HEK293T (cell line): ENCODE data around the gene STAG1.

ENCODE experiments used
- CTCF ChIA-PET: fragments of 350-600 bp; formaldehyde crosslinking; extraction: SDS; loops from one replicate; lab custom pipeline; 2021; ENCODE audit warnings: antibody characterized with exemption, inconsistent platforms; lab: Yijun Ruan, JAX
- POLR2A ChIA-PET: fragments of 350-600 bp; formaldehyde crosslinking; extraction: SDS; loops from one replicate; lab custom pipeline; 2020; ENCODE audit warnings: antibody characterized with exemption, inconsistent platforms; lab: Yijun Ruan, JAX
- DNase-seq: peaks from one replicate; pipeline ENCODE4 v3.0.0; 2012; ENCODE audit warnings: mixed read lengths; ENCODE audit errors: extremely low spot score
- ARNT ChIP-seq: fragments of 450-650 bp; IDR thresholded peaks from 2 replicates; pipeline ENCODE4 v1.6.1; 2017; ENCODE audit warnings: mild to moderate bottlenecking
- BHLHE40 ChIP-seq: fragments of 450-650 bp; IDR thresholded peaks from 2 replicates; pipeline ENCODE4 v1.6.1; 2016; ENCODE audit warnings: mild to moderate bottlenecking, moderate library complexity, borderline replicate concordance
- CTBP1 ChIP-seq: fragments of 450-650 bp; IDR thresholded peaks from 2 replicates; pipeline ENCODE4 v1.6.1; 2016; ENCODE audit warnings: borderline replicate concordance
- ELF4 ChIP-seq: fragments of 450-650 bp; IDR thresholded peaks from 2 replicates; pipeline ENCODE4 v1.6.1; 2017; ENCODE audit warnings: antibody characterized with exemption
- FOXA1 ChIP-seq: fragments of 450-650 bp; IDR thresholded peaks from 2 replicates; pipeline ENCODE4 v1.6.1; 2016; ENCODE audit warnings: mild to moderate bottlenecking
- FOXK2 ChIP-seq: fragments of 450-650 bp; IDR thresholded peaks from 2 replicates; pipeline ENCODE4 v1.6.1; 2016; ENCODE audit warnings: mild to moderate bottlenecking
- FOXM1 ChIP-seq: fragments of 450-650 bp; IDR thresholded peaks from 2 replicates; pipeline ENCODE4 v1.6.1; 2017; ENCODE audit warnings: mild to moderate bottlenecking, borderline replicate concordance
- HDGF ChIP-seq: fragments of 450-650 bp; IDR thresholded peaks from 2 replicates; pipeline ENCODE4 v1.6.1; 2017; ENCODE audit warnings: antibody characterized with exemption, borderline replicate concordance
- L3MBTL2 ChIP-seq: fragments of 450-650 bp; conservative IDR thresholded peaks from 2 replicates; pipeline ENCODE4 v1.6.1; 2016; ENCODE audit warnings: mild to moderate bottlenecking
- LEF1 ChIP-seq: fragments of 450-650 bp; IDR thresholded peaks from 2 replicates; pipeline ENCODE4 v1.6.1; 2017; ENCODE audit warnings: mild to moderate bottlenecking, borderline replicate concordance
- NFRKB ChIP-seq: fragments of 450-650 bp; IDR thresholded peaks from 2 replicates; pipeline ENCODE4 v1.6.1; 2016; ENCODE audit warnings: mild to moderate bottlenecking, moderate library complexity
- PKNOX1 ChIP-seq: fragments of 450-650 bp; IDR thresholded peaks from 2 replicates; pipeline ENCODE4 v1.6.1; 2016
- SP1 ChIP-seq: fragments of 450-650 bp; IDR thresholded peaks from 2 replicates; pipeline ENCODE4 v1.6.1; 2017
- SUZ12 ChIP-seq: fragments of 450-650 bp; IDR thresholded peaks from 2 replicates; pipeline ENCODE4 v1.6.1; 2016; ENCODE audit warnings: mild to moderate bottlenecking
- TARDBP ChIP-seq: fragments of 450-650 bp; IDR thresholded peaks from 2 replicates; pipeline ENCODE4 v1.6.1; 2016
- ZNF384 ChIP-seq: fragments of 450-650 bp; IDR thresholded peaks from 2 replicates; pipeline ENCODE4 v1.6.1; 2016

STAG1 gene

GRCh38 chr3:136755192-136755591 is 3.0 kb upstream of the STAG1 start:
- no peak for TF ChIP-seq FOXK2
- no peak for TF ChIP-seq BHLHE40
- TF ChIP-seq ZNF384, result no peak
- TF ChIP-seq HDGF, result no peak
- TF ChIP-seq PKNOX1, result no peak
- no peak for TF ChIP-seq CTBP1
- no peak for TF ChIP-seq LEF1
- no peak for TF ChIP-seq ELF4
- TF ChIP-seq NFRKB, result no peak
- TF ChIP-seq SUZ12, result no peak
- TF ChIP-seq ARNT, result no peak
- TF ChIP-seq SP1, result no peak
- TF ChIP-seq FOXM1, result no peak
- no peak for TF ChIP-seq TARDBP
- no peak for DNase-seq
- POLR2A ChIA-PET, result no interaction called here
- CTCF ChIA-PET, result no interaction called here

GRCh38 chr3:136753326-136753939 is 1.3 kb upstream of the STAG1 start:
- POLR2A ChIA-PET, result interaction anchor here (1.0 to 3.2 kb wide), 17 partner anchors 12 to 682 kb away, joined by 3 to 36 read pairs (median 6); partner anchors contain the start of genes MSL2 and NCK1
- TF ChIP-seq SUZ12 (no peak), PKNOX1 (no peak), SP1 (no peak)
- no peak for DNase-seq
- CTCF ChIA-PET, result interaction anchor here (1.2 to 3.7 kb wide), 3 partner anchors 68 to 261 kb away, joined by 4 to 28 read pairs (median 4); no protein-coding TSS in a partner anchor

- CTCF ChIA-PET, result interaction anchor here (0.5 to 3.7 kb wide), 36 partner anchors 11 to 714 kb away, joined by 3 to 28 read pairs (median 4); partner anchors contain the start of gene MSL2
- POLR2A ChIA-PET, result interaction anchor here (0.6 to 3.2 kb wide), 54 partner anchors 11 to 681 kb away, joined by 3 to 36 read pairs (median 4); partner anchors contain the start of genes MSL2, NCK1 and SLC35G2
- DNase-seq, result peak; percentile 91
- TF ChIP-seq HDGF, result no peak
- peak; percentile 54 for TF ChIP-seq L3MBTL2
- TF ChIP-seq PKNOX1, result peak; percentile 42; the same call in 1 of the 2 replicates
- TF ChIP-seq SUZ12, result no peak
- peak; percentile 34; the same call in 1 of the 2 replicates for TF ChIP-seq CTBP1
- no peak for TF ChIP-seq FOXK2
- no peak; the same call in 1 of the 2 replicates for TF ChIP-seq TARDBP
- TF ChIP-seq ELF4, result 0 out of 2 replicates have a peak, but pooled peaks have one; percentile 33
- no peak for TF ChIP-seq FOXA1
- TF ChIP-seq SP1, result no peak
- no peak for TF ChIP-seq LEF1
- no peak for TF ChIP-seq ARNT
- peak; percentile 65 for TF ChIP-seq NFRKB
- TF ChIP-seq ZNF384, result no peak
- TF ChIP-seq BHLHE40, result no peak
- TF ChIP-seq FOXM1, result no peak
Measured at GRCh38 chr3:136752422-136753325, 496 bp upstream of the STAG1 start.

GRCh38 chr3:136751316-136752171 is 634 bp downstream of the STAG1 start:
- ChIA-PET POLR2A (interaction anchor here (0.9 to 3.2 kb wide), 16 partner anchors 10 to 554 kb away, joined by 3 to 36 read pairs (median 5); partner anchors contain the start of genes NCK1 and SLC35G2), CTCF (interaction anchor here (1.0 to 3.7 kb wide), 10 partner anchors 10 to 677 kb away, joined by 3 to 28 read pairs (median 8); no protein-coding TSS in a partner anchor)
- TF ChIP-seq ARNT (peak; percentile 100), L3MBTL2 (peak; percentile 77), LEF1 (no peak), NFRKB (no peak), CTBP1 (peak; percentile 89), FOXA1 (no peak), FOXM1 (peak; percentile 93), ELF4 (no peak), FOXK2 (no peak)
- DNase-seq, result peak; percentile 73
